Spleen (tissue), 11 donors: ENCODE results near the gene CCDC88C. TPM values are rescaled to one million over a fixed set of nuclear protein-coding genes. Genes with fewer than 3 reads are reported as not detected.

ENCODE experiments used
- DNase-seq: peaks from one replicate; pipeline ENCODE4 v3.0.0-alpha.2; 2020
- H3K27ac ChIP-seq, 8 donors: fragments of 200-600 bp; sonication (generic) in 7 of 8; 1 replicate in 4 of 8; 2 replicates in 4 of 8; pipeline versions ENCODE4 v1.5.0 to v1.8.0; 2016 to 2021; ENCODE audit warnings: inconsistent platforms in 4 of 8, mild to moderate bottlenecking in 4 of 8, moderate library complexity in 1 of 8
- H3K27me3 ChIP-seq, 7 donors: fragments of 200-600 bp; sonication (generic) in 6 of 7; replicated peaks in 1 of 7; 1 replicate in 4 of 7; 2 replicates in 3 of 7; pipeline versions ENCODE4 v1.5.0 to v1.8.0; 2016 to 2021; ENCODE audit warnings: inconsistent platforms in 3 of 7, mild to moderate bottlenecking in 1 of 7
- H3K36me3 ChIP-seq, 6 donors: fragments of 200-600 bp; sonication (generic) in 5 of 6; 1 replicate in 4 of 6; 2 replicates in 2 of 6; pipeline versions ENCODE4 v1.5.0 to v1.8.0; 2016 to 2021; ENCODE audit warnings: inconsistent platforms in 2 of 6
- H3K4me1 ChIP-seq, 6 donors: fragments of 200-600 bp; sonication (generic) in 5 of 6; 1 replicate in 3 of 6; 2 replicates in 3 of 6; pipeline versions ENCODE4 v1.5.0 to v1.8.0; 2016 to 2021; ENCODE audit warnings: inconsistent platforms in 3 of 6
- H3K4me3 ChIP-seq, 8 donors: fragments of 200-600 bp; sonication (generic) in 7 of 8; 1 replicate in 4 of 8; 2 replicates in 4 of 8; pipeline versions ENCODE4 v1.5.0 to v1.8.0; 2016 to 2021; ENCODE audit warnings: inconsistent platforms in 4 of 8, mild to moderate bottlenecking in 4 of 8, moderate library complexity in 2 of 8
- H3K9me3 ChIP-seq, 8 donors: fragments of 200-600 bp; sonication (generic) in 7 of 8; 1 replicate in 4 of 8; 2 replicates in 4 of 8; pipeline versions ENCODE4 v1.5.0 to v1.8.0; 2016 to 2021; ENCODE audit warnings: inconsistent platforms in 4 of 8
- CTCF ChIP-seq, 11 experiments: fragments of 200-600 bp in 7 of 11; fragments of 450-650 bp in 4 of 11; sonication (generic) in 4 of 11; IDR thresholded peaks in 8 of 11; conservative IDR thresholded peaks in 3 of 11; 1 replicate in 7 of 11; 2 replicates in 4 of 11; pipeline versions ENCODE4 v1.4.0 to v1.8.0; 2016 to 2021; ENCODE audit warnings: antibody characterized with exemption in 11 of 11, inconsistent platforms in 4 of 11, mild to moderate bottlenecking in 1 of 11
- POLR2A ChIP-seq, 3 donors: fragments of 450-650 bp; IDR thresholded peaks; one replicate each; pipeline ENCODE4 v1.5.1; 2017; ENCODE audit warnings: antibody characterized with exemption in 3 of 3, mild to moderate bottlenecking in 1 of 3
- POLR2AphosphoS5 ChIP-seq, 3 donors: sonication (generic); formaldehyde crosslinking; IDR thresholded peaks; one replicate each; pipeline ENCODE4 v1.5.1; 2017; ENCODE audit warnings: antibody characterized with exemption in 3 of 3
- WGBS, 5 donors: extraction: QIAGEN DNeasy Blood & Tissue Kit in 3 of 5; methylation state at CpG; one replicate each; pipeline versions ENCODE4 v1.1.5 to v1.1.7; 2013 to 2018; 5-methylcytosine and 5-hydroxymethylcytosine counted together
- intact Hi-C: fragments of 100-400 bp; cut with DNase I; formaldehyde crosslinking; loops from one replicate; pipeline ENCODE4 v1.15.0; 2023; ENCODE audit warnings: low total_unique reads
- polyA plus RNA-seq, 3 donors: library from polyadenylated mRNA; stranded (reverse); fragments of 200-250 nt; gene quantifications; one replicate each; pipeline ENCODE4 v1.2.1, GENCODE V29; 2013
- total RNA-seq, 7 donors: library from RNA; depleted of rRNA in 3 of 7; stranded (reverse); fragments of >200 nt in 3 of 7; fragmentation: NEBNext Ultra II Directional in 4 of 7; extraction: Animal tissue kit (Norgen Biotek cat#: 25700) in 4 of 7; gene quantifications; one replicate each; pipeline versions ENCODE4 v1.1.0 to v1.2.1, GENCODE V29; 2016 to 2021
- donor health status: healthy with polysubstance abuse.
- donor health status: DM: no; HTN: no; CAD: no; lungs with moderate emphysema.
- donor health status: DM: no; HTN: no; CAD: no.
- donor health status: Bipolar disorder and iron deficiency.
- donor health status: healthy.
- donor health status: DM: no; HTN: no; CAD: no.
- donor health status: DM: yes; HTN: yes; CAD: no.

CCDC88C gene
- total and polyA plus RNA-seq, 10 donors: 23.2 to 136 (median 101) TPM

GRCh38 chr14:91367173-91368171 lies 50.1 kb downstream of the CCDC88C start:
- no peaks in the 10 kb centered on the region for H3K9me3 ChIP-seq
- peaks cover 0 to 6% (median 0%) of the 10 kb centered on the region in 6 donors for H3K36me3 ChIP-seq
- peak overlapping the region in 1 of 8 donors; percentile 41 for H3K4me3 ChIP-seq
- H3K27ac ChIP-seq: peak overlapping the region in 7 of 8 donors; percentile 29 to 86 (median 70)
- no peak for TF ChIP-seq POLR2A (IDR thresholded peaks at IDR 0.05)
- TF ChIP-seq POLR2AphosphoS5 (IDR thresholded peaks at IDR 0.05): peak in 2 of 3 donors; percentile 45 to 50
- DNase-seq: no peak
- no peaks in the 10 kb centered on the region for H3K27me3 ChIP-seq
- WGBS, 5 donors: 32 to 46% (median 39%) methylated on average over 21 to 22 of the region's 22 CpGs
- H3K4me1 ChIP-seq: peaks cover 72 to 100% (median 98%) of the 10 kb centered on the region in 6 donors
- intact Hi-C loops: loop anchor here (10.0 kb wide), 1 partner anchor 47 kb away; the partner anchor contains the start of gene CCDC88C

- peaks cover 0 to 2% (median 0%) of the 10 kb centered on the region in 6 donors for H3K36me3 ChIP-seq
- WGBS, 5 donors: 62 to 66% (median 65%) methylated on average over 6 of the region's 6 CpGs
- no peaks in the 10 kb centered on the region for H3K27me3 ChIP-seq
- TF ChIP-seq POLR2A (IDR thresholded peaks at IDR 0.05) (no peak), POLR2AphosphoS5 (IDR thresholded peaks at IDR 0.05) (no peak), CTCF (IDR thresholded peaks at IDR 0.05 in 8 of 11, conservative IDR thresholded peaks at IDR 0.05 in 3 of 11) (no peak)
- intact Hi-C loops: loop anchor here (10.0 kb wide), 1 partner anchor 48 kb away; the partner anchor contains the start of gene CCDC88C
- peak overlapping the region in 1 of 8 donors; percentile 41 for H3K4me3 ChIP-seq
- H3K9me3 ChIP-seq: no peaks in the 10 kb centered on the region
- H3K27ac ChIP-seq: peak overlapping the region in 7 of 8 donors; percentile 10 to 86 (median 70)
- H3K4me1 ChIP-seq: peaks cover 66 to 100% (median 98%) of the 10 kb centered on the region in 6 donors
- no peak for DNase-seq
Measured at GRCh38 chr14:91366749-91367148, 50.9 kb downstream of the CCDC88C start.

DNA sequence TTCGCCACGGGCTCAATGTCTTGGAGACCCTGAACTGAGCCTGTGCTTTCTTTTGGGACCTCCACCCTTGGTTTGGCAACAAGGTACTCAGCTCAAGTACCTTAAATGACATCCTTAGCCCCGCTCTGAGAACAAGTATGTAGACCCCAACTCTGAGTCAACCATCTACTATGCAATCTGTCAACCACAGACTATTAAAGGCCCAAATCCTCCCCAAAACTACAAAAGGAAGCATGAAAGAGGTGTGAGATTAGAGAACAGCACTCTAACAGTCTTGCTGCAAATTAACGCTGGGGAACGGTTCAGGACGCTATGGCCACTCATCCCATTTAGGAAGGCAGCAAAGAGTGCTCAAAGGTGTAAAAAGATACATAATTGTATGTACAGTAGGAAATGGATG lies 52.1 kb downstream of the CCDC88C start:
- peaks cover 57 to 100% (median 95%) of the 10 kb centered on the region in 6 donors for H3K4me1 ChIP-seq
- intact Hi-C loops: loop anchor here (10.0 kb wide), 1 partner anchor 49 kb away; the partner anchor contains the start of gene CCDC88C
- no peak overlapping the region for H3K4me3 ChIP-seq

More for the DNA sequence above, 52.1 kb downstream of the CCDC88C start:
- TF ChIP-seq CTCF (IDR thresholded peaks at IDR 0.05 in 8 of 11, conservative IDR thresholded peaks at IDR 0.05 in 3 of 11) (no peak), POLR2A (IDR thresholded peaks at IDR 0.05) (no peak), POLR2AphosphoS5 (IDR thresholded peaks at IDR 0.05) (no peak)
- Histone ChIP-seq H3K27me3 (no peaks in the 10 kb centered on the region), H3K27ac (peak overlapping the region in 4 of 8 donors; percentile 10 to 81 (median 78)), H3K9me3 (no peaks in the 10 kb centered on the region), H3K36me3 (peaks cover 0 to 1% (median 0%) of the 10 kb centered on the region in 6 donors)
- DNase-seq: no peak
- 60 to 84% (median 62%) methylated on average over 6 of the region's 6 CpGs for WGBS, 5 donors
